ENCODE measurements around the gene APOL5. TPM values are rescaled to one million over a fixed set of nuclear protein-coding genes. Genes with fewer than 3 reads are reported as not detected.

APOL5 gene
- total RNA-seq, 1 experiment from 2014 or later, result not detected

DNA sequence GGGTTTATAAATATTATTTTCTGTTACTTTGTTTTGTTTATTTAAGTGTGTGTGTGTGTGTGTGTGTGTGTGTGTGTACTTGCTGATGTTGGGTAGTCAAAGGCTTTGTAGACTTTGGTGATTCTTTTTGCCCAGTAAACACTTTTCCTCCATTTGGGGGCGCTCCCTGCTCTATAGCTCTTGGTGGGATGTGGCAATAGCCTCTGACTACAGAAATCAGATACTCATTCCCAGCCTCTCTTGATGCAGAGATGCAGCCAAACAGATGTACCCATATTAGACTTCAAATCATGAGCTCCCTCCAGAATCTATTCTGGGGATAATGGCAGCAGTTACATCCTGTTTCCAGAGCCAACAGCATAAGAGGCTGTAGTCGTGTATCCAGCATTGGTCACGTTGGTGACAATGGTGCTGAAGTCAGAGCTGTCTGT, 33.4 kb upstream of the APOL5 start:
- Mint-ChIP-seq H3K36me3 (ENCODE audit: insufficient read depth, unreplicated experiment) (no peaks in the 10 kb centered on the region), H3K4me1 (ENCODE audit: insufficient read depth, unreplicated experiment) (no peaks in the 10 kb centered on the region), H3K9me3 (ENCODE audit: unreplicated experiment) (no peaks in the 10 kb centered on the region), H3K4me3 (ENCODE audit: unreplicated experiment) (no peak overlapping the region), H3K27ac (ENCODE audit: low read depth, unreplicated experiment) (no peak overlapping the region), H3K27me3 (ENCODE audit: insufficient read depth, unreplicated experiment) (peaks cover 14% of the 10 kb centered on the region)
- ChIA-PET POLR2A (no interaction called here), CTCF (interaction anchor here (0.7 kb wide), 3 partner anchors 36 to 400 kb away, joined by 3 to 4 read pairs (median 3); partner anchors contain the start of gene APOL6)
- peak; percentile 39 for DNase-seq (ENCODE audit: unreplicated experiment)
- intact Hi-C loops (cut with micrococcal nuclease), result no loop called here
- TF ChIP-seq, protein P1, sequence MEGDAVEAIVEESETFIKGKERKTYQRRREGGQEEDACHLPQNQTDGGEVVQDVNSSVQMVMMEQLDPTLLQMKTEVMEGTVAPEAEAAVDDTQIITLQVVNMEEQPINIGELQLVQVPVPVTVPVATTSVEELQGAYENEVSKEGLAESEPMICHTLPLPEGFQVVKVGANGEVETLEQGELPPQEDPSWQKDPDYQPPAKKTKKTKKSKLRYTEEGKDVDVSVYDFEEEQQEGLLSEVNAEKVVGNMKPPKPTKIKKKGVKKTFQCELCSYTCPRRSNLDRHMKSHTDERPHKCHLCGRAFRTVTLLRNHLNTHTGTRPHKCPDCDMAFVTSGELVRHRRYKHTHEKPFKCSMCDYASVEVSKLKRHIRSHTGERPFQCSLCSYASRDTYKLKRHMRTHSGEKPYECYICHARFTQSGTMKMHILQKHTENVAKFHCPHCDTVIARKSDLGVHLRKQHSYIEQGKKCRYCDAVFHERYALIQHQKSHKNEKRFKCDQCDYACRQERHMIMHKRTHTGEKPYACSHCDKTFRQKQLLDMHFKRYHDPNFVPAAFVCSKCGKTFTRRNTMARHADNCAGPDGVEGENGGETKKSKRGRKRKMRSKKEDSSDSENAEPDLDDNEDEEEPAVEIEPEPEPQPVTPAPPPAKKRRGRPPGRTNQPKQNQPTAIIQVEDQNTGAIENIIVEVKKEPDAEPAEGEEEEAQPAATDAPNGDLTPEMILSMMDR (IDR thresholded peaks at IDR 0.05; ENCODE audit: unreplicated experiment), result no peak
- no TSS peak for BruUV-seq (replicated peaks)

DNA sequence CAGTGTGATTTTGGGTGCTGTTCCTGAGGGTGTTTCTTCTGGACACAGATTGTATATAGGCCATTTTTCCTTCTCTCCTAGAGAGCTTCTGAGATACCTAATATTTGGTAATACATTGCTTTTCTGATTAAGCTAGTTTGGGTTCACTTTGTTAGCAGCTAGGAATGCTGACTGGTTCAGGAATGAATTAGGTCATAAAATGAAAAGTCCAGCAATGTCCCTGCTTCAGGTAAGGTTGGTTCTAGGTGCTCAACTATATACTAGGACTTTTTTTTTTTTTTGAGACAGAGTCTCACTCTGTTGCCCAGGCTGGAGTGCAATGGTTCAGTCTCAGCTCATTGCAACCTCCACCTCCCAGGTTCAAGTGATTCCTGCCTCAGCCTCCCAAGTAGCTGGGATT, 32.9 kb upstream of the APOL5 start:
- H3K4me3 Mint-ChIP-seq (ENCODE audit: unreplicated experiment), result no peak overlapping the region
- H3K9me3 Mint-ChIP-seq (ENCODE audit: unreplicated experiment), result no peaks in the 10 kb centered on the region
- TF ChIP-seq, protein P1 (IDR thresholded peaks at IDR 0.05; ENCODE audit: unreplicated experiment), result no peak
- DNase-seq (ENCODE audit: unreplicated experiment), result no peak
- H3K4me1 Mint-ChIP-seq (ENCODE audit: insufficient read depth, unreplicated experiment), result no peaks in the 10 kb centered on the region
- no peaks in the 10 kb centered on the region for H3K36me3 Mint-ChIP-seq (ENCODE audit: insufficient read depth, unreplicated experiment)
- intact Hi-C loops (cut with micrococcal nuclease), result no loop called here
- H3K27me3 Mint-ChIP-seq (ENCODE audit: insufficient read depth, unreplicated experiment), result peaks cover 14% of the 10 kb centered on the region
- CTCF ChIA-PET, result interaction anchor here (0.7 kb wide), 2 partner anchors 36 to 108 kb away, joined by 3 read pairs; partner anchors contain the start of gene APOL6
- H3K27ac Mint-ChIP-seq (ENCODE audit: low read depth, unreplicated experiment), result no peak overlapping the region
- POLR2A ChIA-PET, result no interaction called here
- no TSS peak for BruUV-seq (replicated peaks)

DNA sequence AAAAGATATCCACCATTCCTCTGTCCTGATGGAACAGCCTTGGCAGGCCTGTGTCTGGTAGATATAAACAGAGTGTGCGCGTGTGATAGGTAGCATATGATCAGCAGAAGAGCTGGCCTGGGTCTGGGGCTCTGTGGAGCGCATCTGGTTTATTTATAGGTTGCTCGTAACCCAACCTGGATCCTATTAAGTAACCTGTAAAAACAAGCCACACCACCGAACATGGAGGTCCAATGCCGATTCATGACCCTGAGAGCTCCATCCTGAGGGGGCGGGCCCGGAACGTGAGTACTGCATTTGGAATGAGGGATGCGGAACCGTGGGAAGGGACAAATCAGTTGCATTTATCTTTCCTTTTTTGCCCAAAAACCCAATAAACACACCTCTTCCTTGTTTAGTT, 31.9 kb upstream of the APOL5 start:
- POLR2A ChIA-PET, result no interaction called here
- H3K9me3 Mint-ChIP-seq (ENCODE audit: unreplicated experiment), result no peaks in the 10 kb centered on the region
- H3K4me3 Mint-ChIP-seq (ENCODE audit: unreplicated experiment), result no peak overlapping the region
- CTCF ChIA-PET, result no interaction called here
- H3K27ac Mint-ChIP-seq (ENCODE audit: low read depth, unreplicated experiment), result no peak overlapping the region
- peaks cover 14% of the 10 kb centered on the region for H3K27me3 Mint-ChIP-seq (ENCODE audit: insufficient read depth, unreplicated experiment)
- H3K4me1 Mint-ChIP-seq (ENCODE audit: insufficient read depth, unreplicated experiment), result no peaks in the 10 kb centered on the region
- BruUV-seq (replicated peaks), result no TSS peak
- TF ChIP-seq, protein P1 (IDR thresholded peaks at IDR 0.05; ENCODE audit: unreplicated experiment), result no peak
- DNase-seq (ENCODE audit: unreplicated experiment), result no peak
- no peaks in the 10 kb centered on the region for H3K36me3 Mint-ChIP-seq (ENCODE audit: insufficient read depth, unreplicated experiment)
- intact Hi-C loops (cut with micrococcal nuclease), result no loop called here

DNA sequence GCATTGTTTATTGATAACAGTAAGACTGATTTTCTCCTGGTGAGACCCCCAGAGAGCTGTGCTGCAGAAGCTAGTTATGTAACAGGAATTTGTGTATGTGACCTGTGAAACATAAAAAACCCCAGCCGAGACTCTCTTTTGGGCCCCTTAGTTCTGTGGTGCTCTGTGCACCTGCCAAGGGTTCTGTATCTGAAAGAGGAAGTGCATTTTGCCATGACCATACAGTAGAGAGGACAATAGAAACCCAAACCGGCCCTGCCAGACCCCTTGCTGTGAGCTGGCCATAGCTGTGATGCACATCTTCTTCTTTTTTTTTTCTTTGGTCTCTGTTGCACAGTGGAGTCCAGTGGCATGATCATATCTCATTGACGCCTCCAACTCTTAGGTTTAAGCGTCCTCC, 31.4 kb upstream of the APOL5 start:
- peaks cover 14% of the 10 kb centered on the region for H3K27me3 Mint-ChIP-seq (ENCODE audit: insufficient read depth, unreplicated experiment)
- BruUV-seq (replicated peaks), result no TSS peak
- CTCF ChIA-PET, result interaction anchor here (0.6 kb wide), 1 partner anchor 381 kb away, joined by 3 read pairs; no protein-coding TSS in a partner anchor
- intact Hi-C loops (cut with micrococcal nuclease), result no loop called here
- no peak overlapping the region for H3K27ac Mint-ChIP-seq (ENCODE audit: low read depth, unreplicated experiment)
- TF ChIP-seq, protein P1 (IDR thresholded peaks at IDR 0.05; ENCODE audit: unreplicated experiment), result no peak
- no peak overlapping the region for H3K4me3 Mint-ChIP-seq (ENCODE audit: unreplicated experiment)
- H3K36me3 Mint-ChIP-seq (ENCODE audit: insufficient read depth, unreplicated experiment), result no peaks in the 10 kb centered on the region
- no peaks in the 10 kb centered on the region for H3K4me1 Mint-ChIP-seq (ENCODE audit: insufficient read depth, unreplicated experiment)
- POLR2A ChIA-PET, result no interaction called here
- no peak for DNase-seq (ENCODE audit: unreplicated experiment)
- H3K9me3 Mint-ChIP-seq (ENCODE audit: unreplicated experiment), result no peaks in the 10 kb centered on the region
